H1 (cell line): Measurements from ENCODE around the gene TIMELESS. TPM values are rescaled to one million over a fixed set of nuclear protein-coding genes. Genes with fewer than 3 reads are reported as not detected.
"Not testable (repeated sequence)": the region's sequence is repeated elsewhere in the genome, so short reads cannot be mapped to it uniquely, and the experiment has no call there.

Experiments used
- CTCF ChIA-PET: fragments of 300-600 bp; sonication (Branson Sonifier 250); formaldehyde crosslinking; loops from one replicate; lab custom pipeline; 2021; ENCODE audit not compliant: partially characterized antibody; lab: Charles Lee
- POLR2A ChIA-PET: fragments of 300-600 bp; sonication (Branson Sonifier 250); formaldehyde crosslinking; loops from one replicate; lab custom pipeline; 2021; ENCODE audit warnings: inconsistent platforms; ENCODE audit not compliant: partially characterized antibody; lab: Charles Lee
- DNase-seq, 2 experiments: peaks; one replicate each; pipeline versions ENCODE4 v3.0.0 to v3.0.0-alpha.2; 2010 to 2022; ENCODE audit warnings: low spot score in 2 of 2, low read depth in 1 of 2, mixed read lengths in 1 of 2
- FAIRE-seq: peaks from 2 replicates; lab custom pipeline; 2011; peaks lifted over from hg19 to GRCh38; lab: Jason Lieb, UNC
- H2AFZ ChIP-seq: 2 replicates; pipeline ENCODE4 v1.8.1; 2012; ENCODE audit warnings: low read length, inconsistent platforms
- H2AK5ac ChIP-seq: 2 replicates; pipeline ENCODE4 v1.6.1; 2013; ENCODE audit warnings: low read depth, low read length
- H2BK120ac ChIP-seq: replicated peaks from 2 replicates; pipeline ENCODE3; 2013; ENCODE audit warnings: low read depth, low read length, inconsistent platforms
- H2BK12ac ChIP-seq: 2 replicates; pipeline ENCODE4 v1.6.1; 2013; ENCODE audit warnings: low read depth, low read length
- H2BK15ac ChIP-seq: 2 replicates; pipeline ENCODE4 v1.6.1; 2013; ENCODE audit warnings: low read length
- H2BK20ac ChIP-seq: 2 replicates; pipeline ENCODE4 v1.6.1; 2013; ENCODE audit warnings: low read length
- H2BK5ac ChIP-seq: 2 replicates; pipeline ENCODE4 v1.6.1; 2013; ENCODE audit warnings: low read depth, low read length
- H3K14ac ChIP-seq: 2 replicates; pipeline ENCODE4 v1.6.1; 2013; ENCODE audit warnings: inconsistent platforms; ENCODE audit not compliant: insufficient read length
- H3K18ac ChIP-seq: 2 replicates; pipeline ENCODE4 v1.6.1; 2013; ENCODE audit warnings: low read length; ENCODE audit errors: extremely low read depth
- H3K23ac ChIP-seq: 2 replicates; pipeline ENCODE4 v1.6.1; 2013; ENCODE audit warnings: inconsistent platforms; ENCODE audit not compliant: insufficient read length
- H3K23me2 ChIP-seq: 2 replicates; pipeline ENCODE4 v1.6.1; 2013; ENCODE audit warnings: low read depth, low read length
- H3K27ac ChIP-seq: 2 replicates; pipeline ENCODE4 v1.6.1; 2011; ENCODE audit warnings: low read depth, low read length, inconsistent platforms
- H3K27me3 ChIP-seq, 4 experiments: replicated peaks in 1 of 4; 1 replicate in 1 of 4; 2 replicates in 3 of 4; pipeline versions ENCODE4 v1.6.1 to v1.8.1; 2011 to 2013; ENCODE audit warnings: low read length in 3 of 4, mild to moderate bottlenecking in 3 of 4, inconsistent platforms in 2 of 4, mixed read lengths in 2 of 4, moderate library complexity in 1 of 4; ENCODE audit not compliant: control insufficient read depth in 3 of 4, insufficient read depth in 3 of 4; ENCODE audit errors: extremely low read depth in 1 of 4
- H3K36me3 ChIP-seq, 4 experiments: 2 replicates each; pipeline versions ENCODE4 v1.6.1 to v1.8.1; 2011 to 2013; ENCODE audit warnings: mild to moderate bottlenecking in 4 of 4, low read length in 3 of 4, moderate library complexity in 2 of 4, control low read depth in 1 of 4, inconsistent platforms in 1 of 4; ENCODE audit not compliant: insufficient read depth in 4 of 4, control insufficient read depth in 2 of 4
- H3K4ac ChIP-seq: replicated peaks from 2 replicates; pipeline ENCODE3; 2013; ENCODE audit warnings: low read length, low read depth, mixed read lengths, inconsistent platforms; ENCODE audit not compliant: insufficient read length
- H3K4me1 ChIP-seq, 4 experiments: replicated peaks in 1 of 4; 1 replicate in 1 of 4; 2 replicates in 3 of 4; pipeline versions ENCODE4 v1.6.1 to v1.8.1; 2011 to 2013; ENCODE audit warnings: low read length in 3 of 4, inconsistent platforms in 2 of 4, mixed read lengths in 1 of 4; ENCODE audit not compliant: insufficient read depth in 4 of 4, control insufficient read depth in 3 of 4
- H3K4me2 ChIP-seq, 2 experiments: 2 replicates each; pipeline versions ENCODE4 v1.6.1 to v1.8.1; 2011 to 2013; ENCODE audit warnings: low read depth in 2 of 2, low read length in 2 of 2, control low read depth in 1 of 2, inconsistent platforms in 1 of 2, mild to moderate bottlenecking in 1 of 2; ENCODE audit not compliant: insufficient read depth in 1 of 2
- H3K4me3 ChIP-seq, 4 experiments: fragments of 200-600, 300-600 bp in 1 of 4; sonication (generic), shearing (Covaris generic), sonication (Bioruptor Twin) in 1 of 4; 2 replicates each; pipeline versions ENCODE4 v1.5.1 to v1.8.1; 2011 to 2016; ENCODE audit warnings: low read length in 4 of 4, low read depth in 3 of 4, control low read depth in 2 of 4, inconsistent platforms in 2 of 4, mild to moderate bottlenecking in 2 of 4, mixed read lengths in 1 of 4, moderate library complexity in 1 of 4; ENCODE audit not compliant: insufficient read depth in 2 of 4; ENCODE audit errors: extremely low read depth in 1 of 4
- H3K56ac ChIP-seq: replicated peaks from 2 replicates; pipeline ENCODE3; 2013; ENCODE audit warnings: low read depth, mild to moderate bottlenecking, mixed read lengths, low read length, inconsistent platforms; ENCODE audit not compliant: insufficient read length
- H3K79me1 ChIP-seq: 2 replicates; pipeline ENCODE4 v1.6.1; 2013; ENCODE audit warnings: low read depth, low read length, control low read depth
- H3K79me2 ChIP-seq, 2 experiments: 2 replicates each; pipeline versions ENCODE4 v1.6.1 to v1.8.1; 2012 to 2013; ENCODE audit warnings: low read length in 2 of 2, mild to moderate bottlenecking in 2 of 2, inconsistent platforms in 1 of 2; ENCODE audit not compliant: insufficient read depth in 2 of 2, control insufficient read depth in 1 of 2
- H3K9ac ChIP-seq, 4 experiments: replicated peaks in 1 of 4; 1 replicate in 1 of 4; 2 replicates in 3 of 4; pipeline versions ENCODE4 v1.6.1 to v1.8.1; 2011 to 2013; ENCODE audit warnings: low read depth in 3 of 4, low read length in 3 of 4, control low read depth in 2 of 4, mild to moderate bottlenecking in 2 of 4, moderate library complexity in 2 of 4, inconsistent platforms in 1 of 4; ENCODE audit errors: extremely low read depth in 1 of 4
- H3K9me3 ChIP-seq, 2 experiments: 2 replicates each; pipeline versions ENCODE4 v1.6.1 to v1.8.1; 2012 to 2013; ENCODE audit warnings: mild to moderate bottlenecking in 2 of 2, moderate library complexity in 2 of 2, control low read depth in 1 of 2, inconsistent platforms in 1 of 2, low read depth in 1 of 2, low read length in 1 of 2, mixed read lengths in 1 of 2; ENCODE audit not compliant: insufficient read depth in 2 of 2
- H4K20me1 ChIP-seq, 2 experiments: replicated peaks in 1 of 2; 2 replicates each; pipeline versions ENCODE3 to v1.8.1; 2011 to 2013; ENCODE audit warnings: inconsistent platforms in 2 of 2, low read length in 2 of 2, mild to moderate bottlenecking in 1 of 2; ENCODE audit not compliant: insufficient read depth in 2 of 2, control insufficient read depth in 1 of 2
- H4K5ac ChIP-seq: 2 replicates; pipeline ENCODE4 v1.6.1; 2013; ENCODE audit warnings: low read length, low read depth, mixed read lengths, inconsistent platforms; ENCODE audit not compliant: insufficient read length
- H4K8ac ChIP-seq: 2 replicates; pipeline ENCODE4 v1.8.0; 2013; ENCODE audit warnings: mild to moderate bottlenecking, moderate library complexity, low read length, inconsistent platforms; ENCODE audit not compliant: insufficient read depth; ENCODE audit errors: extremely low read depth
- H4K91ac ChIP-seq: replicated peaks from 2 replicates; pipeline ENCODE3; 2013; ENCODE audit warnings: low read length, mixed read lengths, inconsistent platforms; ENCODE audit not compliant: insufficient read length
- CREB1 ChIP-seq: IDR thresholded peaks from 2 replicates; pipeline ENCODE4 v1.6.1; 2012; ENCODE audit warnings: inconsistent platforms
- RAD21 ChIP-seq, 2 experiments: IDR thresholded peaks in 1 of 2; conservative IDR thresholded peaks in 1 of 2; 2 replicates each; pipeline ENCODE4 v1.6.1; 2011; ENCODE audit warnings: low read depth in 2 of 2, low read length in 2 of 2, improper control_type of control experiment in 1 of 2, inconsistent platforms in 1 of 2, mild to moderate bottlenecking in 1 of 2, moderate library complexity in 1 of 2
- WGBS, 2 experiments: shearing (Covaris generic) in 1 of 2; methylation state at CpG; one replicate each; pipeline versions ENCODE4 v1.1.6 to v1.1.7; 2013 to 2015; ENCODE audit warnings: low lambda C conversion rate in 2 of 2, mixed read lengths in 2 of 2, inconsistent platforms in 1 of 2, low coverage in 1 of 2, missing lambda C conversion rate in 1 of 2; ENCODE audit not compliant: insufficient replicate concordance in 2 of 2, insufficient coverage in 1 of 2, insufficient read length in 1 of 2; ENCODE audit errors: extremely low coverage in 1 of 2, missing lambda C conversion rate in 1 of 2; 5-methylcytosine and 5-hydroxymethylcytosine counted together
- polyA plus RNA-seq, 7 experiments: library from polyadenylated mRNA; depleted of rRNA in 3 of 7; stranded (reverse) in 5 of 7; unstranded in 2 of 7; fragments of >200 nt in 5 of 7; fragments of 200-250 nt in 2 of 7; gene quantifications; 1 replicate in 5 of 7; 2 replicates in 1 of 7; 4 replicates in 1 of 7; pipeline versions ENCODE4 v1.2.1 to v1.2.3, GENCODE V29; 2011 to 2013; ENCODE audit warnings: missing spikeins in 2 of 7, mixed read lengths in 2 of 7
- total RNA-seq: library from RNA; stranded (reverse); fragmentation: NEBNext Ultra II Directional; extraction: Animal tissue kit (Norgen Biotek cat#: 25700); gene quantifications from 2 replicates; pipeline ENCODE4 v1.2.1, GENCODE V29; 2021
- TF ChIP-seq, protein P1 (sequence below), 3 experiments: IDR thresholded peaks; 1 replicate in 2 of 3; 2 replicates in 1 of 3; pipeline versions ENCODE4 v1.5.1 to v1.6.1; 2011; ENCODE audit warnings: low read length in 3 of 3, mild to moderate bottlenecking in 3 of 3, inconsistent platforms in 2 of 3, low read depth in 1 of 3, moderate library complexity in 1 of 3; ENCODE audit not compliant: insufficient read depth in 1 of 3; ENCODE audit errors: control extremely low read depth in 1 of 3

Gene TIMELESS
- total and polyA plus RNA-seq, 2 of the 8 experiments (the other 6 are each of a cell fraction or from before 2014, with no cell fraction given) = 17.1 to 86.7 TPM

DNA sequence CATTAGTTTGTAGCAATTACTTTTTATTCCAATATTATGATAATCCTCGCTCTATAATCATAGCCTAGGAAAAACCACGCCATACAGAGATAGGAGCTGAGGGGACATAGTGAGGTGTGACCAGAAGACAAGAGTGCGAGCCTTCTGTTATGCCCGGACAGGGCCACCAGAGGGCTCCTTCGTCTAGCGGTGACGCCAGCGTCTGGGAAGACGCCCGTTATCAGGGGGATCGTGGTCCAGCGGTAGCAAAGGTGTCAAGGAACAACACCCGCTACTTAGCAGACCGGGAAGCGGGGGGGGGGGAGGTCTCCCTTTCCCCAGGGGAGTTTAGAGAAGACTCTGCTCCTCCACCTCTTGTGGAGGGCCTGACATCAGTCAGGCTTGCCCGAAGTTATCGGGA lies 47.5 kb upstream of the TIMELESS start:
- H3K14ac ChIP-seq, H2BK15ac ChIP-seq, H3K27me3 ChIP-seq, H4K91ac ChIP-seq, H3K23me2 ChIP-seq, H3K79me2 ChIP-seq, H3K4me2 ChIP-seq, H3K4ac ChIP-seq, H3K56ac ChIP-seq, H3K4me1 ChIP-seq, H4K5ac ChIP-seq, H3K18ac ChIP-seq, H2BK120ac ChIP-seq, H3K9ac ChIP-seq, H2AFZ ChIP-seq, H3K23ac ChIP-seq, H3K79me1 ChIP-seq, H4K20me1 ChIP-seq, H3K36me3 ChIP-seq, H3K27ac ChIP-seq, H2BK12ac ChIP-seq, FAIRE-seq, H2BK5ac ChIP-seq, H4K8ac ChIP-seq, H3K4me3 ChIP-seq, H2BK20ac ChIP-seq, H2AK5ac ChIP-seq: not testable (repeated sequence)
- peak in 1 of 2 experiments; percentile 80 for DNase-seq
- H3K9me3 ChIP-seq = peaks cover 4 to 16% of the 10 kb centered on the region in 2 experiments; a peak in 2 of 4 replicates
- POLR2A ChIA-PET = interaction anchor here (0.8 kb wide), 1 partner anchor 26 kb away, joined by 3 read pairs; no protein-coding TSS in a partner anchor
- 28% methylated on average over 16 of the region's 17 CpGs; no CpG with 5 or more reads in 1 of the 2 experiments for WGBS, 2 experiments
- CTCF ChIA-PET = interaction anchor here (0.5 to 1.5 kb wide), 7 partner anchors 11 to 303 kb away, joined by 3 to 6 read pairs (median 4); no protein-coding TSS in a partner anchor
- TF ChIP-seq, protein P1, sequence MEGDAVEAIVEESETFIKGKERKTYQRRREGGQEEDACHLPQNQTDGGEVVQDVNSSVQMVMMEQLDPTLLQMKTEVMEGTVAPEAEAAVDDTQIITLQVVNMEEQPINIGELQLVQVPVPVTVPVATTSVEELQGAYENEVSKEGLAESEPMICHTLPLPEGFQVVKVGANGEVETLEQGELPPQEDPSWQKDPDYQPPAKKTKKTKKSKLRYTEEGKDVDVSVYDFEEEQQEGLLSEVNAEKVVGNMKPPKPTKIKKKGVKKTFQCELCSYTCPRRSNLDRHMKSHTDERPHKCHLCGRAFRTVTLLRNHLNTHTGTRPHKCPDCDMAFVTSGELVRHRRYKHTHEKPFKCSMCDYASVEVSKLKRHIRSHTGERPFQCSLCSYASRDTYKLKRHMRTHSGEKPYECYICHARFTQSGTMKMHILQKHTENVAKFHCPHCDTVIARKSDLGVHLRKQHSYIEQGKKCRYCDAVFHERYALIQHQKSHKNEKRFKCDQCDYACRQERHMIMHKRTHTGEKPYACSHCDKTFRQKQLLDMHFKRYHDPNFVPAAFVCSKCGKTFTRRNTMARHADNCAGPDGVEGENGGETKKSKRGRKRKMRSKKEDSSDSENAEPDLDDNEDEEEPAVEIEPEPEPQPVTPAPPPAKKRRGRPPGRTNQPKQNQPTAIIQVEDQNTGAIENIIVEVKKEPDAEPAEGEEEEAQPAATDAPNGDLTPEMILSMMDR (IDR thresholded peaks at IDR 0.05; ENCODE audit: control extremely low read depth in 1 of 3, insufficient read depth in 1 of 3, low read depth in 1 of 3, low read length in 3 of 3) = peak; percentile 25 to 32 (median 26)
- TF ChIP-seq RAD21 (IDR thresholded peaks at IDR 0.05 in 1 of 2, conservative IDR thresholded peaks at IDR 0.05 in 1 of 2; ENCODE audit: low read depth in 2 of 2, low read length in 2 of 2) = peak; percentile 23 to 36; a peak in 3 of 4 replicates
- 0 out of 2 replicates have a peak, but pooled peaks have one; percentile 41 for TF ChIP-seq CREB1
